ENCODE results near the gene ELOF1. TPM values are rescaled to one million over a fixed set of nuclear protein-coding genes. Genes with fewer than 3 reads are reported as not detected.

ELOF1 gene
- total and polyA plus RNA-seq, 2 of the 4 experiments (the other 2 are of a cell fraction): 62.4 to 96.8 TPM

- BruUV-seq (replicated peaks): no TSS peak
- H3K79me1 ChIP-seq (ENCODE audit: low read depth in 1 of 2, low read length in 2 of 2): peaks cover 14 to 32% of the 10 kb centered on the region in 2 experiments; a peak in 3 of 4 replicates
- WGBS, 2 experiments (ENCODE audit: extremely low coverage in 2 of 2, insufficient read length in 1 of 2): 0% methylated on average over 35 of the region's 65 CpGs; no CpG with 5 or more reads in 1 of the 2 experiments
These were observed 53.4 kb downstream of the ELOF1 start, which contains the start of gene ZNF653 for GRCh38 chr19:11505504-11506100. Gene ZNF653 (minus strand): TSS chr19:11505839. CDS start chr19:11505786, 53 bp downstream.

More at GRCh38 chr19:11505504-11506100, 53.4 kb downstream of the ELOF1 start, which contains the start of gene ZNF653:
- Histone ChIP-seq H3K18ac (ENCODE audit: low read depth, low read length) (no peak within 1 kb of the TSS), H2AK9ac (replicated peaks; ENCODE audit: low read depth, low read length, poor library complexity) (peak within 1 kb of the TSS; percentile 99), H3K4me3 (ENCODE audit: insufficient read depth, low read depth, low read length) (peak within 1 kb of the TSS; percentile 60), H3K36me3 (ENCODE audit: control insufficient read depth, insufficient read depth, low read length) (no peaks in the 10 kb centered on the region; the same call in 1 of the 2 replicates), H3K4ac (ENCODE audit: low read depth, low read length) (peak within 1 kb of the TSS; percentile 80), H2BK20ac (ENCODE audit: low read depth, low read length) (no peak within 1 kb of the TSS), H3K56ac (ENCODE audit: extremely low read depth, insufficient read depth, low read length) (peak within 1 kb of the TSS; percentile 31; the same call in 1 of the 2 replicates), H3K27ac (ENCODE audit: insufficient read depth, low read length) (peak within 1 kb of the TSS; percentile 69; the same call in 1 of the 2 replicates), H4K91ac (ENCODE audit: insufficient read depth, low read depth, low read length) (peak within 1 kb of the TSS; percentile 82), H3K4me1 (ENCODE audit: control insufficient read depth, insufficient read depth, low read length) (peaks cover 6% of the 10 kb centered on the region), H2BK5ac (ENCODE audit: low read depth, low read length, poor library complexity, severe bottlenecking) (peak within 1 kb of the TSS; percentile 69), H4K5ac (ENCODE audit: low read depth, low read length) (peak within 1 kb of the TSS; percentile 90), H3K14ac (replicated peaks; ENCODE audit: low read depth, low read length) (peak within 1 kb of the TSS; percentile 91), H2AK5ac (ENCODE audit: low read depth, low read length) (peak within 1 kb of the TSS; percentile 91), H3K27me3 (ENCODE audit: control insufficient read depth, insufficient read depth, low read length) (no peaks in the 10 kb centered on the region), H3K9me1 (ENCODE audit: insufficient read depth, low read length) (peaks cover 4% of the 10 kb centered on the region), H2BK15ac (ENCODE audit: low read depth, low read length) (no peak within 1 kb of the TSS), H2AFZ (replicated peaks; ENCODE audit: low read length, poor library complexity) (peak within 1 kb of the TSS; percentile 90), H4K20me1 (ENCODE audit: insufficient read depth, low read length) (no peaks in the 10 kb centered on the region), H3K23ac (ENCODE audit: low read depth, low read length) (no peak within 1 kb of the TSS), H4K8ac (ENCODE audit: low read depth in 2 of 2, low read length in 2 of 2) (peak within 1 kb of the TSS; percentile 93 to 94), H3K4me2 (ENCODE audit: low read depth, low read length) (peak within 1 kb of the TSS; percentile 95), H3K9me3 (ENCODE audit: control insufficient read depth, insufficient read depth, low read length) (no peaks in the 10 kb centered on the region), H2BK120ac (ENCODE audit: low read depth, low read length) (no peak within 1 kb of the TSS), H3K9ac (ENCODE audit: low read depth, low read length) (peak within 1 kb of the TSS; percentile 66)
- intact Hi-C loops (cut with micrococcal nuclease) (no loop called here), in situ Hi-C loops (cut with MboI; ENCODE audit: low sequenced_read_pairs) (no loop called here), dilution Hi-C loops (cut with HindIII; ENCODE audit: low sequenced_read_pairs, unreplicated experiment) (no loop called here)
- CTCF ChIA-PET: no interaction called here
- DNase-seq (peak; percentile 92), ATAC-seq (ENCODE audit: low read depth) (peak; percentile 70)
- POLR2A ChIA-PET (ENCODE audit: unreplicated experiment): no interaction called here
- TF ChIP-seq MAZ (IDR thresholded peaks at IDR 0.05; ENCODE audit: borderline replicate concordance, low read depth, low read length): peak; percentile 73; the same call in 1 of the 2 replicates
- TF ChIP-seq BHLHE40 (IDR thresholded peaks at IDR 0.05; ENCODE audit: low read depth, low read length): 0 out of 2 replicates have a peak, but pooled peaks have one; percentile 1
- TF ChIP-seq POLR2A (IDR thresholded peaks at IDR 0.05; ENCODE audit: low read depth, low read length): peak; percentile 75
- TF ChIP-seq ELK1 (IDR thresholded peaks at IDR 0.05; ENCODE audit: borderline replicate concordance, low read depth, low read length): no peak
- TF ChIP-seq MXI1 (IDR thresholded peaks at IDR 0.05; ENCODE audit: borderline replicate concordance, low read depth, low read length): peak; percentile 100
- TF ChIP-seq CTCF (conservative IDR thresholded peaks at IDR 0.05; ENCODE audit: low read depth, low read length): no peak
